Upper lobe of right lung (tissue), 1 donor: ENCODE data around the gene C17orf113. TPM values are rescaled to one million over a fixed set of nuclear protein-coding genes. Genes with fewer than 3 reads are reported as not detected.

Experiments
- ATAC-seq: fragments of 200-7000 bp; cut with Tn5 transposase; one replicate; pipeline ENCODE4 v1.9.1; 2020; ENCODE audit warnings: mild to moderate bottlenecking, moderate library complexity
- DNase-seq: peaks from one replicate; pipeline ENCODE4 v3.0.0-alpha.2; 2020
- H3K27ac ChIP-seq: fragments of 200-600 bp; one replicate; pipeline ENCODE4 v1.8.0; 2022
- H3K27me3 ChIP-seq: fragments of 200-600 bp; one replicate; pipeline ENCODE4 v1.8.0; 2022; ENCODE audit warnings: mild to moderate bottlenecking
- H3K36me3 ChIP-seq: fragments of 200-600 bp; one replicate; pipeline ENCODE4 v1.8.0; 2022
- H3K4me1 ChIP-seq: fragments of 200-600 bp; one replicate; pipeline ENCODE4 v1.8.0; 2022
- H3K4me3 ChIP-seq: fragments of 200-600 bp; one replicate; pipeline ENCODE4 v1.8.0; 2022; ENCODE audit warnings: mild to moderate bottlenecking
- H3K9me3 ChIP-seq: fragments of 200-600 bp; one replicate; pipeline ENCODE4 v1.8.0; 2022
- intact Hi-C: fragments of 100-400 bp; cut with DNase I; formaldehyde crosslinking; loops from one replicate; pipeline ENCODE4 v1.11.0; 2022
- total RNA-seq: library from RNA; stranded (reverse); fragmentation: NEBNext Ultra II Directional; extraction: Animal tissue kit (Norgen Biotek cat#: 25700); gene quantifications from one replicate; pipeline ENCODE4 v1.2.1, GENCODE V29; 2021
- TF ChIP-seq, protein P1 (sequence below): fragments of 200-600 bp; IDR thresholded peaks from one replicate; pipeline ENCODE4 v1.8.0; 2022; ENCODE audit warnings: antibody characterized with exemption
- donor health status: DM: no; HTN: yes; CAD: no; lungs with severe emphysema.

The C17orf113 gene
- total RNA-seq, 1 donor from 2014 or later: 0.72 TPM

DNA sequence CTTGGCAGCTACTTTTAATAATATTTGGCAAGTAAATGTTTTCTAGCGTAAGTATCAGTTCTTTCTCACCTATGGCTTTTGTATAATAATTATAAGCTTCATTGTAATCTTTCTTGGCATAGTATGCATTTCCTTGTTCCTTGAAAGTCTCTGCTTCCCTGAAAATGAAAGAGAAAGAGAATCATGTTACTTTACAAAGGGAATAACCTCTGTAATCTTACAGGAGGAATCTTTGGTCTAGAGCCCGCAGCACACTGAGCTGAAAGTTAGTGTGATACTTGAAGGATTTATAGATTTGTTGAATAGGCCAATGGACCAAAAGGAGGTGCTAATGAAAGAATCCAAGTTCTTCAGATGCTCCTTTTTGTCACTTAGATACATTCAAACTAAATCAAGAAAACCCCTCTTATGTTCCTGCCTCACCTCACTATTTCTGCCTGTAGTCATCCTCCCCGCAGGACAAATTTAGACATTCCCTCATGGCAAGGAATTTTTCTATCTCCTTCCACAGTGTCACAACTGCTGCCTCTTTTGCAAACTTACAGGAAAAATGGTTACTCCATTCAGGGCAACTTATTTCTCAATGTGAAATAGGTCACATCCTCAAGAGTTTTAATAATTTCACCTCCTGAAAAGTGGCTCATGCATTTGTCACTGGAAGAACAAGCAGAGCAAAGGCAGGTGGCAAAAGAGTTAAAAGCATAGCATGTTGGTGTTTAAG is 49.8 kb downstream of the C17orf113 start:
- ATAC-seq: no peak
- peaks cover 80% of the 10 kb centered on the region for H3K36me3 ChIP-seq
- TF ChIP-seq, protein P1, sequence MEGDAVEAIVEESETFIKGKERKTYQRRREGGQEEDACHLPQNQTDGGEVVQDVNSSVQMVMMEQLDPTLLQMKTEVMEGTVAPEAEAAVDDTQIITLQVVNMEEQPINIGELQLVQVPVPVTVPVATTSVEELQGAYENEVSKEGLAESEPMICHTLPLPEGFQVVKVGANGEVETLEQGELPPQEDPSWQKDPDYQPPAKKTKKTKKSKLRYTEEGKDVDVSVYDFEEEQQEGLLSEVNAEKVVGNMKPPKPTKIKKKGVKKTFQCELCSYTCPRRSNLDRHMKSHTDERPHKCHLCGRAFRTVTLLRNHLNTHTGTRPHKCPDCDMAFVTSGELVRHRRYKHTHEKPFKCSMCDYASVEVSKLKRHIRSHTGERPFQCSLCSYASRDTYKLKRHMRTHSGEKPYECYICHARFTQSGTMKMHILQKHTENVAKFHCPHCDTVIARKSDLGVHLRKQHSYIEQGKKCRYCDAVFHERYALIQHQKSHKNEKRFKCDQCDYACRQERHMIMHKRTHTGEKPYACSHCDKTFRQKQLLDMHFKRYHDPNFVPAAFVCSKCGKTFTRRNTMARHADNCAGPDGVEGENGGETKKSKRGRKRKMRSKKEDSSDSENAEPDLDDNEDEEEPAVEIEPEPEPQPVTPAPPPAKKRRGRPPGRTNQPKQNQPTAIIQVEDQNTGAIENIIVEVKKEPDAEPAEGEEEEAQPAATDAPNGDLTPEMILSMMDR: no peak
- no peaks in the 10 kb centered on the region for H3K27me3 ChIP-seq
- no peak overlapping the region for H3K4me3 ChIP-seq
- peaks cover 4% of the 10 kb centered on the region for H3K4me1 ChIP-seq
- no peaks in the 10 kb centered on the region for H3K9me3 ChIP-seq
- H3K27ac ChIP-seq: no peak overlapping the region
- DNase-seq: no peak
- intact Hi-C loops: no loop called here

DNA sequence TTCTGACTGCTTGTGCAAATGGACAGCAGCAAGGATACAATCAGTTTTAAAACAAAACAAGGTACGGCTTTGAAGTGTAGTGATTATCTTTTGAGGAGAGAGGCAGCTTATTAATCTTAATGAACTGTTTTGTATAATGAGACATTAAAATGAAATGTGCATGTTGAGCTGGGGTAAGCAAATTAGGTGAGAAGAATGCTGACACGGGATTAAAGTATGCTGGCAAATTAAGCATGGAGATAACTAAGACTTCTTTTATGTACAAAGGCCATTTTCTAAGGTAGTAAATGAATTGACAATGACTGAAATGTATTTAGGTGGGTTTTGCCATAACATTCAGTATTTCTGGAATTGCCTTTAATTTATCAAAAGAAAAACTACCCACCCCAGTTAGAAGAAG is 51.9 kb downstream of the C17orf113 start:
- TF ChIP-seq, protein P1: no peak
- no peaks in the 10 kb centered on the region for H3K9me3 ChIP-seq
- no peak for DNase-seq
- intact Hi-C loops: no loop called here
- no peak overlapping the region for H3K27ac ChIP-seq
- H3K4me1 ChIP-seq: no peaks in the 10 kb centered on the region
- H3K27me3 ChIP-seq: no peaks in the 10 kb centered on the region
- no peak overlapping the region for H3K4me3 ChIP-seq
- no peak for ATAC-seq
- peaks cover 100% of the 10 kb centered on the region for H3K36me3 ChIP-seq

DNA sequence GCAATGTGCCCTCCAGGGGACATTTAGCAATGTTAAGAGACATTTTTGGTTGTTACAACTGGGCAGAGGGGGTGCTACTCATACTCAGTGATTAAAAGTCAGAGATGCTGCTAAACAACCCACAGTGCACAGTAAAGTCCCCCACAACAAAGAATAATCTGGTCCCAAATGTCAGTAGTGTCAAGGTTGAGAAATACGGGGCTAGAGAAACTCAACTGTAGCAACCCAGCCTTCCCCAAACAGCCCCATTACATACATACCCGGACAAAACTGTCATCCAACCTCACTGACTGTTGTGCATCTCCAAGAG is 53.6 kb downstream of the C17orf113 start:
- H3K36me3 ChIP-seq: peaks cover 100% of the 10 kb centered on the region
- no peak overlapping the region for H3K27ac ChIP-seq
- no peaks in the 10 kb centered on the region for H3K27me3 ChIP-seq
- DNase-seq: no peak
- no peaks in the 10 kb centered on the region for H3K4me1 ChIP-seq
- no peak overlapping the region for H3K4me3 ChIP-seq
- TF ChIP-seq, protein P1: no peak
- no peak for ATAC-seq
- intact Hi-C loops: no loop called here
- no peaks in the 10 kb centered on the region for H3K9me3 ChIP-seq

DNA sequence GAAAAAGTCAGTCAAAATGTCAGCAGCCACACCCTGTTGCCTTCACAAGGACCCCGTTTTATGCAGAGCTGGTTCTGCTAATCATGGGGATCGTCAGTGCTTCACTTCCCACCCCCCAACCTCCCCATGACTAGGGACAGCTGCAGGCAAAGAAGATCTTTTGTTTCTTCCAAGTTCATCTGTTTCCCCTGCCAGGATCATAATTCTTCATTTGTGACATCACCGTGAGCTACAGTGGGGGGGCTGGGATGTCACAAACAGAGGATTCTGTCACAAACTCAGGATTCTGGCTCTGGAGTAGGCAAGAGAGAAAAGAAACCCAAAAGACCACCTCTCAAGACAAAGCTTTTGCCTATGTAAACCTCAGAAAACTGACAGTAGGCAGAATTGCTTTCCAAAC is 57.8 kb downstream of the C17orf113 start:
- Histone ChIP-seq H3K27ac (no peak overlapping the region), H3K9me3 (no peaks in the 10 kb centered on the region), H3K4me3 (no peak overlapping the region), H3K36me3 (peaks cover 100% of the 10 kb centered on the region), H3K4me1 (no peaks in the 10 kb centered on the region), H3K27me3 (no peaks in the 10 kb centered on the region)
- intact Hi-C loops: no loop called here
- no peak for ATAC-seq
- TF ChIP-seq, protein P1: no peak
- no peak for DNase-seq

DNA sequence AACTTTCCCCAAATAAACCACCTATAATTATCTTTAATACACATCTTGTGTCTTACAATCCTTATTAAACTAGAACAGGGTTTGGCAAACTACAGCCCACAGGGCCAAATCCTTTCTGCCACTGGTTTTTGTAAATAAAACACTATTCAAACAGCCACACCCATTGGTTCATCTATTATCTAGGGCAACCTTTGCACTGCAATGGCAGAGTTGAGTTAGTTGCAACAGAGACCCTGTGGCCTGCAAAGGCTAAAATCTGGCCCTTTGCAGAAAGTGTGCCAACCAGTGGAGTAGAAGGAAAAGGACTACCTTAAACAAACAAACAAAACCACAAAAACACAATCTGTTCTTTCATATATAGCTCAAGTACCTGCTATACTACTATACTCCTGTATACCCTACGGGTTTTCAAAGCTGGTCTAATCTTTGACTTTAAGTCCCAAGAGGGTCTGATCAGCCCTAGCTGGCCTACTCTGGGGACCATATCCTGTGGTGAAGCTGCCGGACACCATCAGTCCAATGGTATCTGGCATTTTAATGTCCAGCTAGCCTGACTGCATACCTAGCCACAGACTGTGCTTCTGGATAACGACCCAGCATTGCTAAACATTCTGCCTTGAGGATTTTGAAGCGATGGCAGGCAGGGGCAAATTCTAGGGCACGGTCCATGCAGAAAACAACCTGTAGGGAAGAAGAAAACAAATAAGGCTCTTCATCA is 60.5 kb downstream of the C17orf113 start:
- no peaks in the 10 kb centered on the region for H3K9me3 ChIP-seq
- no peaks in the 10 kb centered on the region for H3K4me1 ChIP-seq
- no peak for DNase-seq
- H3K36me3 ChIP-seq: peaks cover 100% of the 10 kb centered on the region
- intact Hi-C loops: no loop called here
- ATAC-seq: no peak
- no peak overlapping the region for H3K27ac ChIP-seq
- H3K27me3 ChIP-seq: no peaks in the 10 kb centered on the region
- H3K4me3 ChIP-seq: no peak overlapping the region
- TF ChIP-seq, protein P1: no peak
